GM18858 (cell line): ENCODE measurements around the gene FHIT.

Experiments used
- ATAC-seq: cut with Tn5 transposase; IDR thresholded peaks from one replicate; pipeline ENCODE4 v1.9.1; 2021; ENCODE audit not compliant: unreplicated experiment

The FHIT gene

GRCh38 chr3:60523536-60523935 lies 727.7 kb downstream of the FHIT start:
- no peak for ATAC-seq

- no peak for ATAC-seq
Observed at GRCh38 chr3:60517134-60517533, 734.1 kb downstream of the FHIT start.

GRCh38 chr3:60514866-60515265 lies 736.4 kb downstream of the FHIT start:
- ATAC-seq, result no peak

- no peak for ATAC-seq
Observed at GRCh38 chr3:60514085-60514649, 737.1 kb downstream of the FHIT start.

- no peak for ATAC-seq
Observed at GRCh38 chr3:60513241-60513640, 738.0 kb downstream of the FHIT start.

- ATAC-seq, result no peak
Observed at GRCh38 chr3:60512506-60512905, 738.7 kb downstream of the FHIT start.

- ATAC-seq, result no peak
Observed at GRCh38 chr3:60509471-60509870, 741.8 kb downstream of the FHIT start.

- no peak for ATAC-seq
Observed at GRCh38 chr3:60504827-60505457, 746.3 kb downstream of the FHIT start.

- ATAC-seq, result no peak
Observed at GRCh38 chr3:60501314-60501713, 749.9 kb downstream of the FHIT start.

GRCh38 chr3:60497902-60498301 lies 753.4 kb downstream of the FHIT start:
- no peak for ATAC-seq

- ATAC-seq, result no peak
Observed at GRCh38 chr3:60490992-60491391, 760.3 kb downstream of the FHIT start.

- no peak for ATAC-seq
Observed at GRCh38 chr3:60475096-60475495, 776.2 kb downstream of the FHIT start.

GRCh38 chr3:60469481-60469880 lies 781.8 kb downstream of the FHIT start:
- no peak for ATAC-seq

GRCh38 chr3:60463685-60464084 lies 787.6 kb downstream of the FHIT start:
- ATAC-seq, result no peak

- no peak for ATAC-seq
Observed at GRCh38 chr3:60461267-60461666, 790.0 kb downstream of the FHIT start.

GRCh38 chr3:60456180-60456579 lies 795.1 kb downstream of the FHIT start:
- no peak for ATAC-seq

GRCh38 chr3:60453326-60453725 lies 797.9 kb downstream of the FHIT start:
- ATAC-seq, result no peak

GRCh38 chr3:60448696-60449095 lies 802.6 kb downstream of the FHIT start:
- no peak for ATAC-seq

- no peak for ATAC-seq
Observed at GRCh38 chr3:60445446-60445845, 805.8 kb downstream of the FHIT start.

GRCh38 chr3:60444898-60445437 lies 806.3 kb downstream of the FHIT start:
- no peak for ATAC-seq

GRCh38 chr3:60440869-60441268 lies 810.4 kb downstream of the FHIT start:
- no peak for ATAC-seq

GRCh38 chr3:60435941-60436650 lies 815.2 kb downstream of the FHIT start:
- no peak for ATAC-seq
